ENCODE measurements around the gene EDIL3.

Gene EDIL3

DNA sequence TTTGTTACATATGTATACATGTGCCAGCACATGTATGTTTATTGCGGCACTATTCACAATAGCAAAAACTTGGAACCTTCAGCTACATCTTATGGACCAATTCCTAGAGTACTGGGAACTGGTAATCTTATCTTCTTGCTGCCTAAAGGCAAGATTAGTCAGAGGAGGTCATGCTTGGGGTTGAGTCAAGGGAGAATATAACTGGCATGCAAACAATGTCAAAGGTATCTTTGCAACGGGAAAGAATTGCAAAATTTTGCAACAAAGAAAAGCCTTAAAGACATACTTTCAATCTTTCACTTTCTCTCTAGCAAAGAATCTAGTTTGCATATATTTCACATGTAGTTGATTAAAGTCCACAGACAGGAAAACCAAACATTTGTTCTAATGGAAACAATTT lies 145.2 kb downstream of the EDIL3 start:
- Histone ChIP-seq H3K9me2 (replicated peaks; ENCODE audit: insufficient read depth, low read length) (no peaks in the 10 kb centered on the region), H3K4me3 (ENCODE audit: low read length) (no peak overlapping the region), H2AFZ (ENCODE audit: low read length) (no peak overlapping the region), H3K36me3 (replicated peaks; ENCODE audit: insufficient read depth, low read length) (no peaks in the 10 kb centered on the region), H3K79me2 (ENCODE audit: low read length) (no peaks in the 10 kb centered on the region), H3K4me2 (ENCODE audit: low read depth, low read length) (no peak overlapping the region), H3K4me1 (ENCODE audit: low read length) (no peaks in the 10 kb centered on the region), H4K20me1 (ENCODE audit: insufficient read depth, low read length) (no peaks in the 10 kb centered on the region), H3F3A (ENCODE audit: insufficient read depth, low read length) (no peaks in the 10 kb centered on the region), H3K27ac (ENCODE audit: low read length) (no peak overlapping the region), H3K9me3 (replicated peaks; ENCODE audit: insufficient read depth, low read length) (no peaks in the 10 kb centered on the region), H3K27me3 (replicated peaks; ENCODE audit: insufficient read depth, low read length) (no peaks in the 10 kb centered on the region), H3K9ac (ENCODE audit: low read length) (no peak overlapping the region)
- TF ChIP-seq EZH2phosphoT487 (IDR thresholded peaks at IDR 0.05; ENCODE audit: low read length) (no peak), EZH2 (optimal IDR thresholded peaks at IDR 0.05; ENCODE audit: low read depth, low read length) (no peak)
- TF ChIP-seq, protein P1, sequence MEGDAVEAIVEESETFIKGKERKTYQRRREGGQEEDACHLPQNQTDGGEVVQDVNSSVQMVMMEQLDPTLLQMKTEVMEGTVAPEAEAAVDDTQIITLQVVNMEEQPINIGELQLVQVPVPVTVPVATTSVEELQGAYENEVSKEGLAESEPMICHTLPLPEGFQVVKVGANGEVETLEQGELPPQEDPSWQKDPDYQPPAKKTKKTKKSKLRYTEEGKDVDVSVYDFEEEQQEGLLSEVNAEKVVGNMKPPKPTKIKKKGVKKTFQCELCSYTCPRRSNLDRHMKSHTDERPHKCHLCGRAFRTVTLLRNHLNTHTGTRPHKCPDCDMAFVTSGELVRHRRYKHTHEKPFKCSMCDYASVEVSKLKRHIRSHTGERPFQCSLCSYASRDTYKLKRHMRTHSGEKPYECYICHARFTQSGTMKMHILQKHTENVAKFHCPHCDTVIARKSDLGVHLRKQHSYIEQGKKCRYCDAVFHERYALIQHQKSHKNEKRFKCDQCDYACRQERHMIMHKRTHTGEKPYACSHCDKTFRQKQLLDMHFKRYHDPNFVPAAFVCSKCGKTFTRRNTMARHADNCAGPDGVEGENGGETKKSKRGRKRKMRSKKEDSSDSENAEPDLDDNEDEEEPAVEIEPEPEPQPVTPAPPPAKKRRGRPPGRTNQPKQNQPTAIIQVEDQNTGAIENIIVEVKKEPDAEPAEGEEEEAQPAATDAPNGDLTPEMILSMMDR (IDR thresholded peaks at IDR 0.05; ENCODE audit: low read length) = no peak
- DNase-seq = no peak

DNA sequence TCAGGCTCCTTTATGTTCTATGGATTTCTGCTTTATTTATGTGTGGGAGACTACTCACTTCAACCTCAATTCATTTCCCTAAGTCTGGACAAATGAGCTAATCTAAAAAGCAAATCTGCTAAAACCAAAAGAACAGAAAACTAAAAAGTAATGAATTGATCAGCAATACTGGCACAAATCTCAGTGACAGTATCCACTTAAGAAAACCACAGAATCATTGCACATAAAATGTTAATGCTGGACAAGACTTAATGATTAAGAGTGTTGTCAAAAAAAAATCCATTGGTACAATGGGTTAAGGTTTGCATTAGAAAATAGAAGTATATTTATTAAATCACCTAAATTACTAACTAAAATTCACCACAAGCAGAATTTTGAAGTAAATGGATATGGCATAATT lies 147.6 kb downstream of the EDIL3 start:
- H3K4me1 ChIP-seq (ENCODE audit: low read length) = no peaks in the 10 kb centered on the region
- H3K79me2 ChIP-seq (ENCODE audit: low read length) = no peaks in the 10 kb centered on the region
- TF ChIP-seq EZH2phosphoT487 (IDR thresholded peaks at IDR 0.05; ENCODE audit: low read length) = no peak
- no peak for TF ChIP-seq EZH2 (optimal IDR thresholded peaks at IDR 0.05; ENCODE audit: low read depth, low read length)
- TF ChIP-seq, protein P1 (IDR thresholded peaks at IDR 0.05; ENCODE audit: low read length) = no peak
- H3K9me3 ChIP-seq (replicated peaks; ENCODE audit: insufficient read depth, low read length) = no peaks in the 10 kb centered on the region
- no peaks in the 10 kb centered on the region for H3K9me2 ChIP-seq (replicated peaks; ENCODE audit: insufficient read depth, low read length)
- no peaks in the 10 kb centered on the region for H3F3A ChIP-seq (ENCODE audit: insufficient read depth, low read length)
- no peak for DNase-seq
- H3K27me3 ChIP-seq (replicated peaks; ENCODE audit: insufficient read depth, low read length) = no peaks in the 10 kb centered on the region
- no peak overlapping the region for H3K27ac ChIP-seq (ENCODE audit: low read length)
- H3K4me2 ChIP-seq (ENCODE audit: low read depth, low read length) = no peak overlapping the region
- H3K36me3 ChIP-seq (replicated peaks; ENCODE audit: insufficient read depth, low read length) = no peaks in the 10 kb centered on the region
- H4K20me1 ChIP-seq (ENCODE audit: insufficient read depth, low read length) = no peaks in the 10 kb centered on the region
- H3K9ac ChIP-seq (ENCODE audit: low read length) = no peak overlapping the region
- H2AFZ ChIP-seq (ENCODE audit: low read length) = no peak overlapping the region
- no peak overlapping the region for H3K4me3 ChIP-seq (ENCODE audit: low read length)

DNA sequence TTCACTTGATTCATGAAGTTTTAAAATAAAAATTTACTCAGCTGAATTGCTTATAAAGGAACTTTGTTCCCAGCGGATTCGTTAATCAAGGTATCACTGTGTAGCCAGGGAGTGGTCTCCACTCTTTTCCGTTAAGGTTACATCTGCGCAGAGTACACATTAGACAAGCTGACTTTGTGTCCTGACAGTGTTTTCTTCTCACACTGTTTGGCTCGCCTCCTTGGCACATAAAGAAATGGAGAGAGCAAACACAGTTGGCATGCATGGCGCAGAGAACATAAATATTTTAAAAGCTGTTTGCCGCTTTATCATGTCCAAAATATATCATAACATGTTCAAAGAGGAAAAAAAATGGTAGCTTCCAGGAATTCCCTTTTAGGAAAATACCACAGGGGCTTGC lies 153.2 kb downstream of the EDIL3 start:
- Histone ChIP-seq H3K4me3 (ENCODE audit: low read length) (no peak overlapping the region), H3K27me3 (replicated peaks; ENCODE audit: insufficient read depth, low read length) (no peaks in the 10 kb centered on the region), H3F3A (ENCODE audit: insufficient read depth, low read length) (no peaks in the 10 kb centered on the region), H3K9me3 (replicated peaks; ENCODE audit: insufficient read depth, low read length) (no peaks in the 10 kb centered on the region), H3K79me2 (ENCODE audit: low read length) (no peaks in the 10 kb centered on the region), H4K20me1 (ENCODE audit: insufficient read depth, low read length) (no peaks in the 10 kb centered on the region), H3K4me1 (ENCODE audit: low read length) (0 out of 2 replicates have a peak, but pooled peaks cover 6% of the 10 kb centered on the region), H3K9ac (ENCODE audit: low read length) (no peak overlapping the region), H3K27ac (ENCODE audit: low read length) (no peak overlapping the region), H3K4me2 (ENCODE audit: low read depth, low read length) (no peak overlapping the region), H2AFZ (ENCODE audit: low read length) (no peak overlapping the region), H3K36me3 (replicated peaks; ENCODE audit: insufficient read depth, low read length) (no peaks in the 10 kb centered on the region), H3K9me2 (replicated peaks; ENCODE audit: insufficient read depth, low read length) (no peaks in the 10 kb centered on the region)
- no peak for TF ChIP-seq EZH2phosphoT487 (IDR thresholded peaks at IDR 0.05; ENCODE audit: low read length)
- TF ChIP-seq, protein P1 (IDR thresholded peaks at IDR 0.05; ENCODE audit: low read length) = no peak
- no peak for DNase-seq
